ENCODE measurements around the gene NCOA3. TPM values are rescaled to one million over a fixed set of nuclear protein-coding genes. Genes with fewer than 3 reads are reported as not detected.
"Not testable (repeated sequence)": the region's sequence is repeated elsewhere in the genome, so short reads cannot be mapped to it uniquely, and the experiment has no call there.

The NCOA3 gene
- 1 to 10 TPM; 5.3 to 8.2 (median 8.2) TPM for polyA plus RNA-seq

DNA sequence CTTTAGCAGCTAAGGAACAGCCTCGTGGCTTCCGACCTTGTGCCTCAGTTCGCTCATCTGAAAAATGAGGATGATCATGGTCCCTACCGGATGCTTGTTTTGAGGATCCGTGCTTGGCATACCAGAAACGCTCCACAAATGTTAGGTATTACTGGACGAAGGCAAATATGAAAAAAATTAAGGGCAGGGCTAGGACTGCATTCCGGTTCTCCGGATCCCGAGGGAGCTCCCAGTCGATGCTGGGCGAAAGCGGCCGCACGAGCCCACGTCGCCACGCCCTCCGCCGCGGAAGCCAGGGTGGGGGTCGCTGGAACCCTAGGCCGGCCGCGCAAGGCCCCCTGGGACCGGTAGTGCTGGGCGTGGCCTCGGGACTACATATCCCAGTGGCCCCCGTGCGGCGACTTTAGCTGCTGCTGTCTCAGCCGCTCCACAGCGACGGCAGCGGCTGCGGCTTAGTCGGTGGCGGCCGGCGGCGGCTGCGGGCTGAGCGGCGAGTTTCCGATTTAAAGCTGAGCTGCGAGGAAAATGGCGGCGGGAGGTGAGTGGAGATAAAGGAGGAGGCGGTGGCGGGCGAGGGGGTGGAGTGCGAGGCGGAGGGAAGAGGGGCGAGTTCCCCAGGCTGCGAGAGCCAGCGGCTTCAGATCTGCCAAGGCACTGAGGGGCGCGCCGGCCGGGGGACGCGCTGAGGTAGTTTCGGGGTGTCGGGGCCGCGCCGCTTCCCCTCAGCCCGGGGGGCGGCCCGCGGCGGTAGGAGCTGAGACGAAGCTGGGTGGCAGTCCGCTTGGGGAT, at the start of gene NCOA3:
NCOA3 (plus strand) TSS at position 406 of the 789 bp plus-strand sequence. CDS start 120,361 bp downstream, outside the sequence.
- 0 to 1% (median 0%) methylated on average over 68 to 74 of the region's 74 CpGs for WGBS, 3 donors
- H3K27ac ChIP-seq (ENCODE audit: low read depth, low read length) = peak within 1 kb of the TSS; percentile 30

DNA sequence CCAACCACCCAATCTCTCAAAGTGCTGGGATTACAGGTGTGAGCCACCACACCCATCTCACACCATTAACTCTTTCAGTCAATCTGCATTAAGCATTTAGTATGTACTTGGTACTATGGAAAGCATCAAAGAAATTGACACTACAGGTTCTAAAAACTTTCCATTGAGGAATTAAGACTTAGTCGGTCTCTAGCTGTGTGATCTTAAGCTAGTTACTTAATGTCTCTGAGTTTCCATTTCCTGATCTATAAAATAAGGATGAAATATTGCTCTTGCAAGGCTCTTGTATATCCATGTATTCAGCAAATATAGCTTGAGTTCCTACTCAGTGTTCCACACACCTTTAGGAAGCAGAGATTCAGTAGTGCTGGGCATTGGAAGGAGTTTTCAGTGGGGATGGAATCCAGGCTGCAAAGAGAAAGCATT, 48.9 kb upstream of the NCOA3 start:
- 86 to 98% (median 90%) methylated on average over 1 of the region's 1 CpG for WGBS, 3 donors
- no peak overlapping the region for H3K27ac ChIP-seq (ENCODE audit: low read depth, low read length)

DNA sequence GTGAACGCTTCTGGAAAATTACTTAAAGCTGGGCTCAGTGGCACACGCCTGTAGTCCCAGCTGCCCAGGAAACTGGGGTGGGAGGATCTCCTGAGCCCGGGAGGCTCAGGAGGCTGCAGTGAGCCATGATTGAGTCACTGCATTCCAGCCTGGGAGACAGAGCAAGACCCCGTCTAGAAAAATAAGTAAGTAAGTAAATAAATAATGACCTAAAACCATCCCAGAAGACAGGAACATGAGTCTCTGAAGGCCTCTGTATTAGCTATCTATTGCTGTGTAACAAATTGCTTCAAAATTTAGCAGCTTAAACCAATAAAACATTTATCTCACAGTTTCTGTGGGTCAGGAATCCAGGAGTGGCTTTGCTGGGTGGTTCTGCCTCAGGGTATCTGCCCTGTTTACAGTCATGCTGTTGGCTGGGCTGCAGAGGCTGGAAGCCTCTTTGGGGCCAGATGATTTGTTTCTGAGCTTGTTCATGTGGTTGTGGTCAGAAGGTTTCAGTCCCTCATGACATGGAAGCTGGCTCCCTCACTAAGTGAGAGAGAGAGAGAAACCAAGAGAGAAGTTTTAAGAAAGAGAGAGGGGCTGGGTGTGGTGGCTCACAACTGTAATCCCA, 48.4 kb upstream of the NCOA3 start:
- 60 to 73% (median 61%) methylated on average over 4 of the region's 4 CpGs for WGBS, 3 donors
- no peak overlapping the region for H3K27ac ChIP-seq (ENCODE audit: low read depth, low read length)

DNA sequence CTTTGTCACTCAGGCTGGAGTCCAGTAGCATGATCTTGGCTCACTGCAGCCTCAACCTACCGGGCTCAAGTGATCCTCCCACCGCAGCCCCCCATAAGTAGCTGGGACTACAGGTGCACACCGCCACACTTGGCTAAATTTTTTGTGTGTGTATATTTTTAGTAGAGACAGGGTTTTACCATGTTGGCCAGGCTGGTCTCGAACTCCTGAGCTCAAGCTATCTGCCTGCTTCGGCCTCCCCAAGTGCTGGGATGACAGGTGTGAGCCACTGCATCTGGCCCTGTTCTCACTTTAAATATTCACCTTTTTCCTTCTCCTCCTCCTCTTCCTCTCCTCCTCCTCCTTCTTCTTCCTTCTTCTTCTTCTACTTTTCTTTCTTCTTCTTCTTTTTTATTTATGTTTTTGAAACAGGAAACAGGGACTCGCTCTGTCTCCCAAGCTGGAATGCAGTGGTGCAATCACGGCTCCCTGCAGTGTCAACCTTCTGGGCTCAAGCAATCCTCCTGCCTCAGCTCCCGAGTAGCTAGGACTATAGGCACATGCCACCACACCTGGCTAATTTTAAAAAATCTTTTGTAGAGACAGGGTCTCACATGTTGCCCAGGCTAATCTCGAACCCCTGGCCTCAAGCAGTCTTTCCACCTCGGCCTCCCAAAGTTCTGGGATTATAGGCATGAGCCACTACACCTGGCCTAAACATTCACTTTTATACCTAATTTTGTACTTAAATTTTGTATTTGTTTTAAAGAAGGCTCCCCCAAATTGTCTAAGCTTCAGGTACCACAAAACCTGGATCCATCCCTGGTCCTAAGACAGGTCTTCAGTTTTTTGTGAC, 47.2 kb upstream of the NCOA3 start:
- 82 to 94% (median 88%) methylated on average over 10 of the region's 10 CpGs for WGBS, 3 donors
- no peak overlapping the region for H3K27ac ChIP-seq (ENCODE audit: low read depth, low read length)

DNA sequence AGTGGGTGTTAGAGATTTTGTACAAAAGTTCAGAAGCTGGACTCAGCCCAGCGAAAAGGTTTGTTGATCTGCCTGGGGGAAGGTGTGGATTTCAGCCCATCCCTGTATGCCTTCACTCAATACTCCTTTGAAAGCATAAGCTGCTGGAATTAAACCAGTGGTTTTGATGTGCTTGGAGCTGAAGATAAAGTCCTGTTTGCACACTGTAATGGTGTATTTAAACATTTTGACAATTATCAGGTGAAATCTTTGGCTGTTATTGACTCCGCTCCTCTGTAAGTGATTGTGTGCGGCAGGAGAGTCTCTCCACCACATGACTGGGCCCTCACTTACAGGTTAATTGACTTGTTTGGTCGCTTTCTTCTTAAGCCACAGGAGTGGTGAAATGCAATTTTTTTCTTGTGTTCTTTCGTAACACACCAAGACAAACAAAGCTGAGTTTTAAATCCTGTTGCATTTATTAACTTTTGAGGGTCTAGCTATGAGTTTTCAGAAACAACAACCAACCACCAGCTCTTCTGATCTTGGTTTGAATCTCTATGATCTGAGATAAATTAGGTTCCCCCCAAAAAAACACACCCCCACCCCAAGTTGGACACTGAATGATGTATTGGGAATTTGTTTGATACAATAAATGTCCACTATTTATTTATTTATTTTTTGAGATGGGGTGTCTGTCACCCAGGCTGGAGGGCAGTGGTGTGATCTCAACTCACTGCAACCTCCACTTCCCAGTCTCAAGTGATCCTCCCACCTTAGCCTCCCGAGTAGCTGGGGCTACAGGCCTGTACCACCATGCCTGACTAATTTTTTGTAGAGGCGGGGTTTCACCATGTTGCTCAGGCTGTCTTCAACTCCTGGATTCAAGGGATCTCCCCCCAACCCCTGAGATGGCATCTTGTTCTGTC, 46.3 kb upstream of the NCOA3 start:
- 72 to 83% (median 82%) methylated on average over 7 of the region's 7 CpGs for WGBS, 3 donors
- no peak overlapping the region for H3K27ac ChIP-seq (ENCODE audit: low read depth, low read length)

DNA sequence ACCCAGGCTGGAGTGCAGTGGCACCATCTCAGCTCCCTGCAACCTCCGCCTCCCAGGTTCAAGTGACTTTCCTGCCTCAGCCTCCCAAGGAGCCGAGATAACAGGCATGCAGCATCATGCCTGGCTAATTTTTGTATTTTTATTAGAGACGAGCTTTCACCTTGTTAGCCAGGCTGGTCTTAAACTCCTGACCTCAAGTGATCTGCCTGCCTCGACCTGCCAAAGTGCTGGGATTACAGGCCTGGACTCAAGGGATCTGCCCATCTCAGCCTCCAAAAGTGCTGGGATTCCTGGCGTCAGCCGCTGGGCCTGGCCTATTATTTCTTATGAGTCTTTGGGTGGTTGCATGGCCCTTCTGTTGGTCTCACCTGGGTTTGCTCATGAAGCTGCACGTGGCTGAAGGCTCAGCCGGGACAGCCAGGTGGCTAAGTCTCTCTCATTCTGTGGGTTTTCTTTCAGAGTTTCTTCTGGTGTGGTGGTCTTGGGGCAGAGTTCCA, 45.6 kb upstream of the NCOA3 start:
- WGBS, 3 donors = 92 to 97% (median 97%) methylated on average over 8 of the region's 8 CpGs
- H3K27ac ChIP-seq (ENCODE audit: low read depth, low read length) = no peak overlapping the region

DNA sequence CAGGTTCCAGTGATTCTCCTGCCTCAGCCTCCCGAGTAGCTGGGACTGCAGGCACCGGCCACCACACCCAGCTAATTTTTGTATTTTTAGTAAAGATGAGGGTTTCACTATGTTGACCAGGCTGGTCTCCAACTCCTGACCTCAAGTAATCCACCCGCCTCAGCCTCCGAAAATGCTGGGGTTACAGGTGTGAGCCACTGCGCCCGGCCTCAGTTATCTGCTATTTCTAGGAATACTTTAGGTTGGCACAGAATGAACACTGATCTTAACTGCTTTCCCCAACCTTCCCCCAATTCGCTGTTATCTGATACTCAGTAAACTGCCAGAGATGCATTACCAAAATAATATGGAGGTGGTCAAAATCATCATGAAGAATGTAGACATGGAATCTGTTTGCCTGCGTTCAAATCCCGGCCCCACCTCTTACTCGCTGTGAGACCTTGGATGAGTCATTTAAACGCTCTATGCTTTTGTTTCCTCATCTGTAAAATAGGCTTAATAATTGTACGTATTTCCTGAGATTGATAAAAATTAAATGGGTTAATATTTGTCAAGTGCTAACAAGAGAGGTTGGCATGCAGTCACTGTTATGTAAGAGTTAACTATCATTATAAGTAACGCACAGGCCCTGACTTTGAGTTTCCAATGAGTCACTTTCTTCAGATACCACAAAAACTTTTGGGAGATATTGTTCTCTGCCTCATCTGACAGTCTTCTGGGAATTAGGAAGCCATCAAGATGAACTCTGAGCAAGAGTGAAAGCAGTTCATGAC, 44.5 kb upstream of the NCOA3 start:
- H3K27ac ChIP-seq (ENCODE audit: low read depth, low read length) = no peak overlapping the region
- 85 to 93% (median 86%) methylated on average over 13 of the region's 13 CpGs for WGBS, 3 donors

DNA sequence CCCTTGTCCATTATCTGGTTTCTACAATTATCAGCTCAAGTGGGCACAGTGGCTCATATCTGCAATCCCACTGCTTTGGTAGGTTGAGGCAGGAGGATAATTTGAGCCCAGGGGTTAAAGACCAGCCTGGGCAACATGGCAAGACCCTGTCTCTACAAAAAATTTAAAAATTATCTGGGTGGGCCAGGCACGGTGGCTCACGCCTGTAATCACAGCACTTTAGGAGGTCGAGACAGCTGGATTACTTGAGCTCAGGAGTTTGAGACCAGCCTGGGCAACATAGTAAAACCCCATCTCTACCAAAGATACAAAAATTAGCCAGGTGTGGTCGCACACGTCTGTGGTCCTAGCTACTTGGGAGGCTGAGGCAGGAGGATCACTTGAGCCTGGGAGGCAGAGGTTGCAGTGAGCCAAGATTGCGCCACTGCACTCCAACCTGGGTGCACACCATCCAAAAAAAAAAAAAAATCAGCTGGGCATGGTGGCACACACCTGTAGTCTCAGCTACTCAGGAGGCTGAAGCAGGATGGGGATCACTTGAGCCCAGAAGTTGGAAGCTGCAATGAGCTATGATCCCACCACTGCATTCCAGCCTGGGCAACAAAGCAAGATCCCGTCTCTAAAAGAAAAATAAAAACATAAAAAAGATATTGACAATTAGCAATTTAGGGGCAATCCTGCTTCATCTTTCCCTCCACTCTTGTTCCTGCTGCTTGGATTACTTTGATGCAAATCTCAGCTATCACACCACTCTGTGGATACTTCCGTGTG, 43.2 kb upstream of the NCOA3 start:
- not testable (repeated sequence) for H3K27ac ChIP-seq (ENCODE audit: low read depth, low read length)
- WGBS, 3 donors = 88 to 94% (median 93%) methylated on average over 8 of the region's 8 CpGs

DNA sequence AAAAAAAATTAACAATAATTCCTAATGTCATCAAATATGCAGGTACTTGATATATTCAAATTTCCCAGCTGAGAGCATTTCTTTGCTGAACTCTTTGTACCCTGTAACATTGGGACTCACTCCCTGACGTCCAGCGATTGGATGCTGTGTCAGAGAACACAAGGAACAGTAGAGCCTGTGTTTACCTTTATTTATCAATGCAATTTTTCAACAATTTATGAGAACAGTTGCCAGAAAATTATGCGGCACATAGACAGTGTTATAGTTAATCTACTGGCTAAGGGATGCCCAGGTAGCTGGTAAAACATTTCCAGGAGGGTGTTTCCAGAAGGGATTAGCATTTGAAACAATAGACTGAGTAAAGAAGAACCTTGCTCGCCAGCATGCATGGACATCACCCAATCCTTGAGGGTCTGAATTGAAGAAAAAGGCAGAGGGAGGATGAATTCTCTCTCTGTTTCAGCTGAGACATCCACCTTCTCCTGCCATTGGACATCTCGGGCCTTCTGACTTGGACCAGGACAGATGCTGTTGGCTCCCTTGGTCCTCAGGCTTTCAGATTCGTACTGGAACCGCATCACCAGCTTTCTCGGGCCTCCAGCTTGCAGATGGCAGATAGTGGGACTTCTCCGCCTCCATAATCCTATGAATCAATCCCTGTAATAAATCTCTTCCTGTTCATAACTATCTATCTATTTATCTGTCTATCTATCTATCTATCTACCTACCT, 42.2 kb upstream of the NCOA3 start:
- 68 to 93% (median 88%) methylated on average over 9 of the region's 9 CpGs for WGBS, 3 donors
- H3K27ac ChIP-seq (ENCODE audit: low read depth, low read length) = no peak overlapping the region

DNA sequence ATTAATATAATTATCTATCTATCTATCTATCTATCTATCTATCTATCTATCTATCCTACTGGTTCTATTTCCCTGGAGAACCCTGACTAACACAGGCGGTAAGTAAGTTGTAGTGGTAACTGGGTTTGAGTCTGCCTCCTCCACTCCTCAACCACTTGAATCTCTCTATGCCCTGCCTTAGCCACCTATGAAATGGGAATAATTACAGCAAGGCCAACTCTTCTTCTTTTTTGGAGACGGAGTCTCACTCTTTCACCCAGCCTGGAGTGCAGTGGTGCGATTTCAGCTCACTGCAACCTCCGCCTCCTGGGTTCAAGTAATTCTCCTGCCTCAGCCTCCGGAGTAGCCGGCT, 41.0 kb upstream of the NCOA3 start:
- WGBS, 3 donors = 95 to 99% (median 97%) methylated on average over 6 of the region's 6 CpGs
- not testable (repeated sequence) for H3K27ac ChIP-seq (ENCODE audit: low read depth, low read length)

DNA sequence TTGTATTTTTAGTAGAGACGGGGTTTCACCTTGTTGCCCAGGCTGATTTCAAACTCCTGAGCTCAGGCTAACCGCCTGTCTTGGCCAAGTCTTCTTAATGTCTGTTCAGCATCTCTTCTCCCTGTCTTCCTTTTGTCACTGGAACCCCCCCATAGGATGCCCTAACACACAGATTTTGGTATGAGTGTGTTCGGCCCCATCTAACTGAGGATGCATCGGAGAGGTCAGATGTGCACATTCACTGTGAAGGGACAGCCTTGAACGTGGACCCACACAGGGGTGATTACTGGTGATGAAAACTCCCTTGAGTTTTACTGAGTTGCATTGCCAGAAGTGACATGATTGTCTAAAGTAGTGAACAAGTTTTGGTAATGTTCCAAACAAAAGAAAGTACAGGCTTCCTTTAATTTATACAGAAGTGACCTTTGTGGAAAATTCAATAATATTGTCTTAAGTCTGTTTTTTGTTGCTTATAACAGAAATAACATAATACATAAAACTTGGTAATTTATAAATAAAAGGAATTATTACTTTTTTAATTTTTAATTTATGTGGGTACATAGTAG, 40.5 kb upstream of the NCOA3 start:
- 76 to 84% (median 80%) methylated on average over 5 of the region's 5 CpGs for WGBS, 3 donors
- no peak overlapping the region for H3K27ac ChIP-seq (ENCODE audit: low read depth, low read length)

DNA sequence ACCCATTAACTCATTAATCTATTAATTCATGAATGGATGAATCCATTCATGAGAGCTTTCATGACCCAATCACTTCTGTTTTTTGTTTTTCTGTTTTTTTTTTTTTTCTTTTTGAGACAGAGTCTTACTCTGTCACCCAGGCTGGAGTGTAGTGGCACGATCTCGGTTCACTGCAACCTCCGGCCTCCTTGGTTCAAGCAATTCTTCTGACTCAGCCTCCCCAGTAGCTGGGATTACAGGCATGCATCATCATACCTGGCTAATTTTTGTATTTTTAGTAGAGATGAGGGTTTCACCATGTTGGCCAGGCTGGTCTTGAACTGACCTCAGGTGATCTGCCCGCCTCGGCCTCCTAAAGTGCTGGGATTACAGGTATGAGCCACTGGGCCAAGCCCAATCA, 39.8 kb upstream of the NCOA3 start:
- WGBS, 3 donors = 96 to 100% (median 96%) methylated on average over 5 of the region's 5 CpGs
- H3K27ac ChIP-seq (ENCODE audit: low read depth, low read length) = not testable (repeated sequence)

DNA sequence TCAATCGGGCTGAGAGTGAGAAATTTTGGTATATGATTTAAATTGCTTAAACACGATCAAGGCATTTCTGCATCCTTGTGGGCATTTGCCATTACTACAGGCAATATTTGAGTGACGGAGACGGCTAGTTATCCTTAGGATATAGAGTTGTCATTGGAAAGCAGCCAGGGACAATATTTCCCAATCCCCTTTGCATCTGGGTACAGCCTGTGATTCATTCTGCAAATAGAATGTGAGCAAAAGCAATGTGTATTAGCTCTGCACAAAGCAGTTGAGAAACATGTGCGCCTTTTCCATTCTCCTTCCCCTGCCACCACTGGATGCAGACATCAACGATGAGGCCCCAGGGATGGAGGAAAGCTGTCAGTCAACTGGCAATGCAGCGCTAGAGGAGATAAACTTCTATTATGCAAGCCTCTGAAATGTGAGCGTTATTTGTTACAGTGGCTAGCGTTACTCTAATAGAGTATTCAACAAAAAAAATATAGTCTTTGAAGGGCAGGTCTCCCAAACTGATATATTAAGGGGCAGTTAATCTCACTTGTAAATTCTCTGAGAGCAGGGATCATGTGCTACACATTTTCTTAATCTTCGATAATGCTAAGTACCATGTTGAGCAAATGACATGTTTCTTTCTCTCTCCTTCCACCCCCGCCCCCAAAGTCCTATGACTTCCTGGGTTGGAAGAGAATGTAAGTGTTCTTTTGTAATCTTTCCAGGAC, 37.1 kb upstream of the NCOA3 start:
- WGBS, 3 donors = 44 to 54% (median 47%) methylated on average over 11 of the region's 11 CpGs
- H3K27ac ChIP-seq (ENCODE audit: low read depth, low read length) = no peak overlapping the region

DNA sequence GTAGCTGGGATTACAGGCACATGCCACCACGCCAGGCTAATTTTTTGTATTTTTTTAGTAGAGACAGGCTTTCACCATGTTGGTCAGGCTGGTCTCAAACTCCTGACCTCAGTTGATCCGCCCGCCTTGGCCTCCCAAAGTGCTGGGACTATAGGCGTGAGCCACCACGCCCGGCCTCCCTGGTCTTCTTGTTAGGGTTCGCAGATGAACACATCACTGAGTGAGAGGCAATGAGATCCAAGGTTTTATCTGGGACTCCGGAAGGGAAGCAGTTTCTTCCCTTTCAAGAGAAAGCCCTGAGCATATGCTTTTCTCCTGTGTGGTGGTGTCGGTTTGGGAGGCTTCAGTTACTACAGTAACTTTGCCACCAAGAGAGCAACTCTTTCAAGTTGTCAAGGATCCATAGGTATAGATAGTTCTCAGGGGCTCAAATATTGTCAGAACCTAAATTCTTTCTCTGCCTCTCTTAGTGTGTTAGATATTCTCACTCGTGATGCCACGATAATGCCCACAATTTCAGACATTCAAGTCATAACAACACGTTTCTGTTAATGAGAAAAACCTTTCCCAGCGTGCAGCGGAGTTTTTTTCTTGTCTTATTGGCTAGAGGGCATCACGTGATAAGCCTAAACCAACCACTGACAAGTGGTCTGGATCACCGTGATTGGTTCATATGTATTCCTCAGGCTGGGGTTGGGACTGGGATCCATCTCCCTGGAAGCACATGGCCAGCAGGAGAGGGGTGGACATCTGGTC, 36.2 kb upstream of the NCOA3 start:
- H3K27ac ChIP-seq (ENCODE audit: low read depth, low read length) = no peak overlapping the region
- WGBS, 3 donors = 94% methylated on average over 16 of the region's 16 CpGs

DNA sequence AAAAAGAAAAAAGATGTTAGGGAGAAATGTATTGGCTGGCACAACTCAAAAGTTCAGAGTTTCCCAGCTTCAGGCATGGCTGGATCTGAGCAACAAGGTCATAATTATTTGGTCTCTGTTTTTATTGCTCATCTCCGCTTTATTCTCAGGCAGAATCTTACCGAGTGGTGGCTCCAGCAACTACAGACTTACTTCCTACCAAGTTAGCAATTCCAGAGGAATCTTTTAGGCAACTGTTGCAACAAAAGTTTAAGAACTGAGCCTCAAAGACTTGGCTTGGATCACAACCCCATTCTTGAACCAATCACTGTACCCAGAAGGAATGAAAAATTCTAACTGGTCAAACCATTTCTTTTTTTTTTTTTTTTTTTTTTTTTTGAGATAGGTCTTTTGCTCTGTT, 35.5 kb upstream of the NCOA3 start:
- WGBS, 3 donors = 88 to 95% (median 88%) methylated on average over 2 of the region's 2 CpGs
- H3K27ac ChIP-seq (ENCODE audit: low read depth, low read length) = no peak overlapping the region
